Endothelial cell of umbilical vein (primary cell): ENCODE results near the gene RALA. TPM values are rescaled to one million over a fixed set of nuclear protein-coding genes. Genes with fewer than 3 reads are reported as not detected.

Source experiments
- BruUV-seq: library from RNA; stranded (reverse); fragments of 400-500 nt; replicated peaks from 2 replicates; lab custom pipeline; 2021; lab: Mats Ljungman, UMichigan
- CTCF ChIA-PET: fragments of 300-600, 350-600 bp; sonication (Branson Sonifier 250); formaldehyde crosslinking; loops from one replicate; lab custom pipeline; 2021; ENCODE audit warnings: antibody characterized with exemption, inconsistent platforms; lab: Charles Lee
- POLR2A ChIA-PET: fragments of 300-600, 350-600 bp; sonication (Branson Sonifier 250); formaldehyde crosslinking; loops from one replicate; lab custom pipeline; 2021; ENCODE audit warnings: antibody characterized with exemption, inconsistent platforms; lab: Charles Lee
- DNase-seq: peaks from one replicate; pipeline ENCODE4 v3.0.0-alpha.2; 2011; ENCODE audit warnings: low read depth, low spot score
- FAIRE-seq: peaks from 2 replicates; lab custom pipeline; 2011; peaks lifted over from hg19 to GRCh38; lab: Jason Lieb, UNC
- H2AFZ ChIP-seq: 2 replicates; pipeline ENCODE4 v1.6.0; 2012; ENCODE audit warnings: low read depth, low read length, control low read depth, inconsistent platforms
- H3K27ac ChIP-seq: 2 replicates; pipeline ENCODE4 v1.5.1; 2011; ENCODE audit warnings: low read depth, mild to moderate bottlenecking, control low read depth, low read length, moderate library complexity; ENCODE audit not compliant: insufficient read depth
- H3K27me3 ChIP-seq, 2 experiments: 2 replicates each; pipeline versions ENCODE4 v1.6.0 to v1.6.1; 2011; ENCODE audit warnings: low read length in 2 of 2, mixed read lengths in 1 of 2; ENCODE audit not compliant: control insufficient read depth in 2 of 2, insufficient read depth in 2 of 2
- H3K36me3 ChIP-seq, 2 experiments: 2 replicates in 1 of 2; 3 replicates in 1 of 2; pipeline ENCODE4 v1.5.1; 2011; ENCODE audit warnings: low read length in 2 of 2, mild to moderate bottlenecking in 1 of 2, moderate library complexity in 1 of 2; ENCODE audit not compliant: control insufficient read depth in 2 of 2, insufficient read depth in 2 of 2; ENCODE audit errors: extremely low read depth in 1 of 2
- H3K4me1 ChIP-seq: 3 replicates; pipeline ENCODE4 v1.5.1; 2011; ENCODE audit warnings: mild to moderate bottlenecking, low read length; ENCODE audit not compliant: control insufficient read depth, insufficient read depth; ENCODE audit errors: extremely low read depth
- H3K4me2 ChIP-seq: 2 replicates; pipeline ENCODE4 v1.6.1; 2011; ENCODE audit warnings: low read length, control low read depth, mixed read lengths; ENCODE audit not compliant: insufficient read depth
- H3K4me3 ChIP-seq, 3 experiments: fragments of 200-600 bp in 1 of 3; sonication (generic), shearing (Covaris generic) in 1 of 3; replicated peaks in 1 of 3; 2 replicates each; pipeline ENCODE4 v1.5.1; 2011 to 2016; ENCODE audit warnings: control low read depth in 3 of 3, low read length in 3 of 3, mild to moderate bottlenecking in 2 of 3, inconsistent platforms in 1 of 3, low read depth in 1 of 3, moderate library complexity in 1 of 3; ENCODE audit not compliant: insufficient read depth in 1 of 3
- H3K79me2 ChIP-seq: 2 replicates; pipeline ENCODE4 v1.6.0; 2012; ENCODE audit warnings: low read length, inconsistent platforms; ENCODE audit not compliant: control insufficient read depth, insufficient read depth
- H3K9ac ChIP-seq: replicated peaks from 2 replicates; pipeline ENCODE3; 2011; ENCODE audit warnings: low read length, control low read depth; ENCODE audit not compliant: insufficient read depth; ENCODE audit errors: extremely low read depth
- H3K9me1 ChIP-seq: replicated peaks from 3 replicates; pipeline ENCODE4 v1.6.0; 2011; ENCODE audit warnings: mild to moderate bottlenecking, low read length; ENCODE audit not compliant: control insufficient read depth, insufficient read depth; ENCODE audit errors: extremely low read depth
- H3K9me3 ChIP-seq: replicated peaks from 2 replicates; pipeline ENCODE4 v1.5.1; 2012; ENCODE audit warnings: low read length, inconsistent platforms; ENCODE audit not compliant: control insufficient read depth, insufficient read depth
- H4K20me1 ChIP-seq: replicated peaks from 2 replicates; pipeline ENCODE3; 2011; ENCODE audit warnings: mild to moderate bottlenecking, low read length; ENCODE audit not compliant: control insufficient read depth, insufficient read depth; ENCODE audit errors: extremely low read depth
- EZH2 ChIP-seq: IDR thresholded peaks from 2 replicates; pipeline ENCODE4 v1.6.1; 2012; ENCODE audit warnings: borderline replicate concordance, low read depth, mild to moderate bottlenecking, moderate library complexity, low read length, inconsistent platforms; ENCODE audit not compliant: severe bottlenecking
- FOS ChIP-seq: IDR thresholded peaks from 2 replicates; pipeline ENCODE4 v1.6.1; 2011; ENCODE audit warnings: mild to moderate bottlenecking, low read length, moderate library complexity, borderline replicate concordance; ENCODE audit not compliant: insufficient read depth
- GATA2 ChIP-seq: IDR thresholded peaks from 2 replicates; pipeline ENCODE4 v1.7.0; 2011; ENCODE audit warnings: low read depth, mild to moderate bottlenecking, moderate library complexity, mixed read lengths, low read length; ENCODE audit not compliant: insufficient read length, insufficient read depth
- JUN ChIP-seq: IDR thresholded peaks from 2 replicates; pipeline ENCODE4 v1.6.1; 2011; ENCODE audit warnings: borderline replicate concordance, low read depth; ENCODE audit not compliant: insufficient read length, insufficient read depth
- MYC ChIP-seq: IDR thresholded peaks from one replicate; pipeline ENCODE4 v1.6.1; 2011; ENCODE audit warnings: mild to moderate bottlenecking, low read depth, low read length
- POLR2A ChIP-seq: IDR thresholded peaks from 2 replicates; pipeline ENCODE4 v1.6.1; 2012; ENCODE audit warnings: low read depth, mild to moderate bottlenecking, control low read depth, low read length
- POLR2AphosphoS5 ChIP-seq: IDR thresholded peaks from 2 replicates; pipeline ENCODE4 v1.6.1; 2012; ENCODE audit warnings: low read depth, mild to moderate bottlenecking, control low read depth, low read length, moderate library complexity; ENCODE audit not compliant: insufficient read depth
- dilution Hi-C: fragments of 300-500 bp; cut with MboI; formaldehyde crosslinking; loops from one replicate; pipeline ENCODE4 v1.15.0; 2019; ENCODE audit warnings: low sequenced_read_pairs; ENCODE audit not compliant: extremely low pct_ligation_motif_present
- intact Hi-C: fragments of 100-400 bp; cut with micrococcal nuclease; formaldehyde crosslinking; loops from one replicate; pipeline ENCODE4 v1.10.0; 2022
- polyA plus RNA-seq, 4 experiments: library from polyadenylated mRNA; depleted of rRNA in 3 of 4; stranded (reverse) in 3 of 4; unstranded in 1 of 4; fragments of >200 nt; gene quantifications; 2 replicates each; pipeline versions ENCODE4 v1.2.1 to v1.2.3, GENCODE V29; 2011 to 2012; ENCODE audit warnings: missing spikeins in 1 of 4
- total RNA-seq: library from RNA; stranded (reverse); gene quantifications from 2 replicates; pipeline ENCODE4 v1.2.3, GENCODE V29; 2021
- TF ChIP-seq, protein P1 (sequence below): IDR thresholded peaks from 2 replicates; pipeline ENCODE4 v1.6.1; 2011; ENCODE audit not compliant: insufficient read depth, insufficient read length
- TF ChIP-seq, protein P2 (sequence below), 2 donors: IDR thresholded peaks; 1 replicate in 1 of 2; 2 replicates in 1 of 2; pipeline ENCODE4 v1.5.1; 2011; ENCODE audit warnings: low read length in 2 of 2, mild to moderate bottlenecking in 2 of 2, moderate library complexity in 2 of 2, control low read depth in 1 of 2, inconsistent platforms in 1 of 2, low read depth in 1 of 2; ENCODE audit not compliant: insufficient read depth in 1 of 2; ENCODE audit errors: extremely low read depth in 1 of 2

Gene RALA
- total and polyA plus RNA-seq, 2 donors (not counting 3 experiments of a cell fraction or from before 2014, with no cell fraction given), result 91.1 to 191 TPM

DNA sequence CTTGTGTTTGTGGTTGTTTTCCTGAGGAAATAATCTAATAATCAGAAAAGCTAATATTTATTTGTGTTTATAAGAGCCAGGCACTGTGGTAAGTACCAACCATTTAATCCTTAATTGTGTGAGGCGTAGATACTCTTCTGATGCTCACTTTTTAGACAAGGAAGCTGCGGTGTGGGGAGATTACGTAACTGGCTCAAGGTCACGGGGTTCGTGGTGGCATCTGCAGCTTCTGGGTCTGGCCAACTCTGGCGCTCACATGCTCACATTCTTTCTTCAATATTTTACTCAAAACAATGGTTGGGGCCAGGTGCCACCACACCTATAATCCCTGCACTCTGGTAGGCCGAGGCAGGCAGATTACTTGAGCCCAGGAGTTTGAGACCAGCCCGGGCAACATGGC is 77.6 kb downstream of the RALA start:
- no TSS peak for BruUV-seq
- no peak overlapping the region for H3K4me3 ChIP-seq
- H4K20me1 ChIP-seq, result no peaks in the 10 kb centered on the region
- no peak overlapping the region for H2AFZ ChIP-seq
- H3K9ac ChIP-seq, result no peak overlapping the region
- H3K79me2 ChIP-seq, result peaks cover 25% of the 10 kb centered on the region
- TF ChIP-seq GATA2, result no peak
- TF ChIP-seq FOS, result no peak
- no peak for TF ChIP-seq JUN
- TF ChIP-seq MYC, result no peak
- no peak for TF ChIP-seq POLR2A
- TF ChIP-seq, protein P1, sequence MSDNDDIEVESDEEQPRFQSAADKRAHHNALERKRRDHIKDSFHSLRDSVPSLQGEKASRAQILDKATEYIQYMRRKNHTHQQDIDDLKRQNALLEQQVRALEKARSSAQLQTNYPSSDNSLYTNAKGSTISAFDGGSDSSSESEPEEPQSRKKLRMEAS, result no peak
- no peak for TF ChIP-seq POLR2AphosphoS5
- TF ChIP-seq, protein P2, sequence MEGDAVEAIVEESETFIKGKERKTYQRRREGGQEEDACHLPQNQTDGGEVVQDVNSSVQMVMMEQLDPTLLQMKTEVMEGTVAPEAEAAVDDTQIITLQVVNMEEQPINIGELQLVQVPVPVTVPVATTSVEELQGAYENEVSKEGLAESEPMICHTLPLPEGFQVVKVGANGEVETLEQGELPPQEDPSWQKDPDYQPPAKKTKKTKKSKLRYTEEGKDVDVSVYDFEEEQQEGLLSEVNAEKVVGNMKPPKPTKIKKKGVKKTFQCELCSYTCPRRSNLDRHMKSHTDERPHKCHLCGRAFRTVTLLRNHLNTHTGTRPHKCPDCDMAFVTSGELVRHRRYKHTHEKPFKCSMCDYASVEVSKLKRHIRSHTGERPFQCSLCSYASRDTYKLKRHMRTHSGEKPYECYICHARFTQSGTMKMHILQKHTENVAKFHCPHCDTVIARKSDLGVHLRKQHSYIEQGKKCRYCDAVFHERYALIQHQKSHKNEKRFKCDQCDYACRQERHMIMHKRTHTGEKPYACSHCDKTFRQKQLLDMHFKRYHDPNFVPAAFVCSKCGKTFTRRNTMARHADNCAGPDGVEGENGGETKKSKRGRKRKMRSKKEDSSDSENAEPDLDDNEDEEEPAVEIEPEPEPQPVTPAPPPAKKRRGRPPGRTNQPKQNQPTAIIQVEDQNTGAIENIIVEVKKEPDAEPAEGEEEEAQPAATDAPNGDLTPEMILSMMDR (IDR thresholded peaks at IDR 0.05; ENCODE audit: extremely low read depth in 1 of 2, insufficient read depth in 1 of 2, low read depth in 1 of 2, low read length in 2 of 2), result no peak
- no peak for TF ChIP-seq EZH2
- H3K9me1 ChIP-seq, result no peaks in the 10 kb centered on the region
- DNase-seq (no peak), FAIRE-seq (no peak)
- ChIA-PET CTCF (interaction anchor here (3.9 kb wide), 1 partner anchor 121 kb away, joined by 29 read pairs; no protein-coding TSS in a partner anchor), POLR2A (no interaction called here)
- peaks cover 2% of the 10 kb centered on the region for H3K4me1 ChIP-seq
- H3K27me3 ChIP-seq, result no peaks in the 10 kb centered on the region
- no peak overlapping the region for H3K27ac ChIP-seq
- H3K36me3 ChIP-seq, result peaks cover 19 to 43% of the 10 kb centered on the region in 2 experiments
- H3K4me2 ChIP-seq, result no peak overlapping the region
- intact Hi-C loops (no loop called here), dilution Hi-C loops (no loop called here)
- no peaks in the 10 kb centered on the region for H3K9me3 ChIP-seq
